Myocyte (in vitro differentiated cells): ENCODE results near the gene PUM2. TPM values are rescaled to one million over a fixed set of nuclear protein-coding genes. Genes with fewer than 3 reads are reported as not detected.

Experiments used
- DNase-seq: peaks from one replicate; pipeline ENCODE4 v3.0.0-alpha.2; 2012; ENCODE audit warnings: low read depth
- total RNA-seq: library from RNA; depleted of rRNA; stranded (reverse); fragments of >200 nt; gene quantifications from 2 replicates; pipeline ENCODE4 v1.2.3, GENCODE V29; 2014

The PUM2 gene
- total RNA-seq, 1 donor from 2014 or later = 27.9 TPM

- peak; percentile 30 for DNase-seq
Observed at GRCh38 chr2:20218331-20219320, 132.0 kb downstream of the PUM2 start.

DNA sequence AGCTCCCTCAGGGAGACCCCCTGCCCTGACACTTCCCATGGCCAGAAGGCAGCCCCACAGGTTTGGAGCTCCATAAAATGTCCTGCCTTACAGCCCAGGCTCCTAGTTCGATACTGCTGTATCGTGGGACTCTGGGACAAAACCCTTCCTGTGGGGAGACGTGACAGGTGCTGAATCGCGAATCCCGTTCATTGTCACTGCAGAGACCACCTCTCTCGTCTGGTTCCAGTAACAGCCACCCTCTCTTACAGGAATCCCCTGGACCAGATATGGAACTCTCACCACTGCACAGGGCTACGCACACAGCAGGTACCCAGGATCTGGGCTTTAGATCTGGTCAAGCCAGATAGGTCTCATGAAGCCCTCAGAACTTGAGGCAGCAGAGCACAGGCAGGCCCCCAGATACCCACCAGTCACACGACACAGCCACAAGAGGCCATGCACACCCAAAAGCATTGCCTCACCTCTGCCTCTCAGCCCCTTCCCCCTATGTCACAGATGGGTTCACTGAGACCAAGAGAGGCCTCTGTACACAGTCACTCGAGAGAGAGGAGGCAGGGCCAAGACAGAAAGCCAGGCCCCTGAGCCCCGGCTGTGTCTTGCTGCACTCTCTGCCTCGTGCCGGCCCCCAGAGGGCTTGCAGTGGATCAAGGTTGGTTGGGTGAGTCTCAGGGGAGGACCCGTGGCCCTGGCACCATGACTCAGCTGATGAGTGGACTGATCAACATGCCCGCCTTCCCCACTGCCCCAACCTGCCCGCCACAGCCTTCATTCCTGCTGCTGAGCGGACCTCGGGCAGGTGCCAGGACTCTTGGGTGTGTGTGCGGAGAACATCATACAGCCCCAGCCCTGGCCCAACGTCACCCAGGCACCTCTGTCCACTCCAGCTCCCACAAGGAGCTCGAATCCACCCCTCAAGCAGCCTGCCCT lies 133.3 kb downstream of the PUM2 start:
- peak; percentile 17 for DNase-seq

GRCh38 chr2:20216130-20217025 lies 134.3 kb downstream of the PUM2 start:
- no peak for DNase-seq

GRCh38 chr2:20215183-20216040 lies 135.2 kb downstream of the PUM2 start:
- no peak for DNase-seq

DNA sequence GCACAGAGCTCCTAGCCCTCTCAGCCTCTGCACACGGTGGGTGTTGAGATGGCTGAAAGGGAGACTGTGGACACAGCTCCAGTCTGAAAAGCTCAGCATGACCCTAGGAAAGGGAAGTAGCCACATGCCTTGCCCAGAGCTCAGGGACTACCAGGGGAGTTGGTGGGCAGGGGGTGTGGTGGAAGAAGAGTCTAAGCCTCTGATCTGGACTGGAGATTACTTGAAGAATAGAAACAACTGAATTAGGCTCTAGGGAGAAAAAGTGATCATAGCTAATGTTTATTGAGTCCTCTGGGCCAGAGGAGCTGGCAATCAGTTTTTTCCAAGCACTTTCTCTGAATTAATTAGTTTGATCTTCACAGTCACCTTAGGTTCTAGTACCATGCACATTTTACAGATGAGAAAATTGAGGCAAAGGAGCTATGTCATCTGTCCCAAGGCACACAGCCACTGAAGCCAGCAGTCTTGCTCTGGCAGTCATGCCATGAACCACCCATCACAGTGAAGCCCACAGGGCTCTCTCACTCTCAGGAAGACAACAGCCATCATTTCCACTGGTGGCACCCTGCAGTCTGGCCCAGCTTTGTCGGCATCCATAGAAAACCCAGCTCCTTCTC lies 136.0 kb downstream of the PUM2 start:
- DNase-seq = no peak

GRCh38 chr2:20213651-20214565 lies 136.7 kb downstream of the PUM2 start:
- no peak for DNase-seq

DNA sequence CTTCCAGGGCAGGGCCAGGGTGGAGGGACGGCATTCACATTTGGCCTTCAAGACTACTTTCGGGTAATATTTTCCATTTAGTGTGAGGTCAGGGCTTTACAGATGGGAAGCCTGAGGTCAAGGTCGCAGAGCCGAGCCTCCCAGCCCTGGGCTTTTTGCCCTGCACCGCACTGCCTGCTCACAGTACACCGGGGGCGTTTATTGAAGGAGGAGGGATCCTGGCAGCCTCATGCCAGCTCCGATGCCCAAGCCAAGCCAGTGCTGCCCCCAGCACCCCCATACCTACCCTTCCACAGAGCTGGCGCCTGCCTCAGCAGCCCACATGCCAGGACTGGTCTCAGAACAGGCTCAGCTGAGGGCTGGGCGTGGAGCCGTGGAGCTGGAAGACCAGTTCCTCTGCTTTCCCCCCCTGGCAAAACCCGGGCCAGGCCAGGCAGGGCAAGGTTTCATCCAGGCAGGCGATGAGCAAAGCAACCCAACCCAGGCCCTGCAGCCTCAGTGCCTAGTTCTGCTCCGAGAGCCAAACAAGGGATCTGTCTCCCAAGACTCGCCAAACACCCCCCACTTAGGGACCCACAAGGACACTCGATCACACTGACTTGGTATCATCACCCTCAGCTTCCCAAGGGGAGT lies 137.7 kb downstream of the PUM2 start:
- DNase-seq = no peak

DNA sequence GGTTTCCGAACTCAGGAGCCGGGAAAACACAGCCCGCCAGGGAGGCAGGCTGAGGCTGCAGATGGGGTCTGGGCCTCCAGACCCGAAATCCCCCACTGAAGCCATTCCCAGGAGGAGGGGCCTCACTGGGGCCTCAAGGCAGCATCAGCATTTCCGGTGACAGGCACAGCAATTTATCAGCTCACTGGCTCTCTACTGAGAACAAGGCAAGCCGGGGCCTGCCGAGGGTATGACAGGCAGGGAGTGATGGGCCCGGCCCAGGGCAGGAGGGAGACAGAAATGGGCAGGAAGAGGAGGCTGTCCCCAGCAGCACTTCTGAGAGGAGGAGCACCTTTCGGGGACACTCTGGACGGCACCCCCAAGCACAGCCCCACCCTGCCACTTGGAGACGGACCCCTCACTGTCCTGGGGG lies 138.2 kb downstream of the PUM2 start:
- no peak for DNase-seq

DNA sequence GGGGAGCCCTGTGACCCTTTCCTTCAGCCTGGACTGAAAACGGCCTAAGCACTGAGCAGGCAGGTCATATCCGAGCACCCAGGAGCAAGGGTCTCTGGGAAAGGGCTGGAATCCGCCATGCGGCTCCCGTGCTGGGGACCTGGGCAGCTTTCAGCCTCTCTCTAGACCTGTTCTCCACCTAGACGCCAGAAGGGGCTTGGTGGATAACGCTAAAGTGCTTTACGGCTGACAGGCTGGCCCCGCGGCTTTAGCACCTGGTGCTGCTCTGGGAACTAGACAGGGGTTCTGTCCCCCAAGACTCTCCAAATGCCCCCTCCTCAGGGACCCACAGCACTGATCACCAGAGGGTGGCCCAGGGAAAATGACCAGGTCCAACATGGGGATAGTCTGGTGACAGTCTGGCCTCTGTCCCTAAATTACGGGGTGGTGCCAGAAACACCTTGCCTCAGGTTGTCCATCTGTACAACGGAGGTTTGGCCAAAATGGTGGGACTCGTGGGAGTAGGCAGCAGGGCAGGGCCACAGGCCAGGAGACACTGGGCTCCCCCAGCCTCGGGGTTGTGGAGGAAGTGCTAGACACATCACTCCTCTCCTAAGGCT lies 138.7 kb downstream of the PUM2 start:
- DNase-seq = no peak

- no peak for DNase-seq
Observed at GRCh38 chr2:20211420-20211819, 139.2 kb downstream of the PUM2 start.

- DNase-seq = no peak
Observed at GRCh38 chr2:20210462-20210861, 140.2 kb downstream of the PUM2 start.

- no peak for DNase-seq
Observed at GRCh38 chr2:20209373-20210109, 141.1 kb downstream of the PUM2 start.

- DNase-seq = no peak
Observed at GRCh38 chr2:20208476-20208859, 142.2 kb downstream of the PUM2 start.

DNA sequence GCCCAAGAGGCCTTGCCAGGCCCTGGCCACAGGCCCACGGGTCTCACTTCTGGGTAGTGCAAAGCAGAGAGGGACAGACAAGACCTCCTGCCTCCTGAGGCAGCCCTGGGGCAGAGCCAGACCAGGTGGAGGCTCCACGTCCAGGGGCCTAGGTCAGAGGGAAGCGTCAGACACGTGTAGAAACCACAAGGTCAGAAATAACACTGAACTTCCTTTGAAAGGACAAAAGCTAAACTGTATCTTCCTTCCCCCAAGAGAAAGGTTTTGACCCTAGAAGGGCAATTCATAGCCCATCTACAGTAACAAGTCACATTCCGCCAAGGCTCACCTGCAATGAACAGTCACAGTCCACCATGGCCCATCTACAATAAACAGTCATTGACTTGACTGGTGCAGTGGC lies 143.6 kb downstream of the PUM2 start:
- DNase-seq = no peak

- no peak for DNase-seq
Observed at GRCh38 chr2:20205915-20206524, 144.6 kb downstream of the PUM2 start.

DNA sequence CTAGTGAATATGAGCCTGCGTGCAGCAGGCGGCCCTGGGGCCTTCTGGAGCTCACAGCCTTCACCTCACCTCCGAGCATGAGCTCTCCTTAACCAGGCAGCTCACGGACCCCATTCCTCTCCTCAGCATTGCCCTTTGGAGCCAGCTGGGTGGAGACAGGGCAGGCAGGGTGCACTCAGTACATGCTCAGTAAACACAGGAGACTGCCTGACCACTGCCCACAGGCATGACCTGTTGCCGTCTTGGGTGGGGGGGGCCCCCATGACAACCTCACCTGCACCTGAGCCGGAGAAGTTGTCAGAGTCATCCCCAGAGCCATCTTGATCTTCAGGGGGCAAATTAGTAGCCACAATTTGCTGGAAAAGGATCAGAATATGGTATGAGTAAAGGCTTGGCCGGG lies 145.6 kb downstream of the PUM2 start:
- no peak for DNase-seq
